HG03108 (cell line): ENCODE results near the gene LSM11.

ENCODE experiments used
- ATAC-seq: cut with Tn5 transposase; IDR thresholded peaks from one replicate; pipeline ENCODE4 v1.9.1; 2021; ENCODE audit warnings: moderate library complexity; ENCODE audit not compliant: unreplicated experiment

The LSM11 gene

DNA sequence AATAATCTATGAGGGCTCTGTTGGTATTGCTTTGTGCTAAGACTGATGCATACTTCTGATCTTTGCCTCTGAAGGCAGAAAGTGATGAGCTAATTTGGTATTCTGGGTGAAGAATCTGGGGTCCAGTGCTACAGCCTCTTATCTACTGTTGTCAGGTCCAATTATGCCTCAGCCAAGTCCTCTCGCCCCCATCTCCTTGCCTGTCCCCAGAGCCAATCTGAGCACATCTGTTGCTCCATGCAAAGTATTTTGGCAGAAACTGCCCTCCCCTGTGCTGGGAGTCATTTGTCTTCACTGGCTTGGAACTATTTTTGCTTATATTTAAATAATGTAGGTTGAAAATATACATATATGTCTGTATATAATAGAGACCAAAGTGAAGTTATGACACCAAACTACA, 23.4 kb downstream of the LSM11 start:
- ATAC-seq, result no peak

DNA sequence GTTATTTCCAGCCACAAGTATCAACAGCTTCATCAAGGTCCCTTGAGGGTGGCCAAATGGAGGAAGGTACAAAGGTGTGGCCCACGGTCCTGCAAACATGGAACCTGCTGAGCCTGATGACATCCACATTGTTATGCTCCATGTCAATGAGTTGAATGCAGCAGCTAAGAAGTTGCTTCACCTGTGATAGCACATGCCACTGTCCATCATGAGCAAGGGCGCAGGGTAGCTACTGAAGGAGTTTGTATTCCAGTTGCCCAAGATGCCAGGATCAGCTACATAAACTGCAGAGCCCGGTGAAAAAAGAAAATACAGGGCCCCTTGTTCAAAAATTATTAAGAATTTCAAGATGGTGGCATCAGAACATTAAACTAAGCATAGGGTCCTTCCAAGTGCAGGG, 24.2 kb downstream of the LSM11 start:
- ATAC-seq, result no peak

DNA sequence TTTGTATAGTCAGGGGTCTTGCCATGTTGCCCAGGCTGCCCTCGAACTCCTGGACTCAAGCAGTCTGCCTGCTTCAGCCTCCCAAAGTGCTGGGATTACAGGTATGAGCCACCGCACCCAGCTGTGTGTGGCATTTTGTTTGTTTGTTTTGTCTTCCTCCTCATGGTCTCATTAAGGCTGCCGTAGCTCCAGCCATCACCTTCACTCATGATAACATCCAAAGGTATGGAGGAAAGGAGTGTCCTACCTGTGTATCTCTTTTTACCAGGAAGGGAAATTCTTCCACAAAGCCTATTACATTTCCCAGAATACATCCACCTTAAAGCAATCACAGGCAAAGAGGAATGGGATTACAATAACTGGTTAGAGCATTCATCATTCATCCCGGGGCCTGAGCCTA, 27.2 kb downstream of the LSM11 start:
- ATAC-seq, result no peak

DNA sequence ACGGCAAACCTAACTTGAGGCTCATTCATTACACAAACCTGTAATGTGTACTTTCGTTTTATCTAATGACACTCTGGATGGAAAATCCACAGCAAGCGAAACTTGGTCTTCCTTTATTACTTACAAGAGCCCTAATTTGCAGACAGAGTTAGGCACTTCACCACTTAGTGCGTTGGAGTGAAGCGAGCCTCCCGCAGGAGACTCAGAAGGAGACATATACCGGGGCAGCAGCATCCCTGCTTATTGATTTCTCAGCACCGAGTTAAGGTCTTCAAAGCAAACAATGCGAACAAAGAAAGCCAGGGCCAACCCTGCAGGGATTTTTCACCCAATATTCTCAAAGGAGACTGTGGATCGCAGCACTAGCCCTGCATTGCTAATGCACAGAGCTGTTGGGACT, 28.6 kb downstream of the LSM11 start:
- ATAC-seq, result no peak

DNA sequence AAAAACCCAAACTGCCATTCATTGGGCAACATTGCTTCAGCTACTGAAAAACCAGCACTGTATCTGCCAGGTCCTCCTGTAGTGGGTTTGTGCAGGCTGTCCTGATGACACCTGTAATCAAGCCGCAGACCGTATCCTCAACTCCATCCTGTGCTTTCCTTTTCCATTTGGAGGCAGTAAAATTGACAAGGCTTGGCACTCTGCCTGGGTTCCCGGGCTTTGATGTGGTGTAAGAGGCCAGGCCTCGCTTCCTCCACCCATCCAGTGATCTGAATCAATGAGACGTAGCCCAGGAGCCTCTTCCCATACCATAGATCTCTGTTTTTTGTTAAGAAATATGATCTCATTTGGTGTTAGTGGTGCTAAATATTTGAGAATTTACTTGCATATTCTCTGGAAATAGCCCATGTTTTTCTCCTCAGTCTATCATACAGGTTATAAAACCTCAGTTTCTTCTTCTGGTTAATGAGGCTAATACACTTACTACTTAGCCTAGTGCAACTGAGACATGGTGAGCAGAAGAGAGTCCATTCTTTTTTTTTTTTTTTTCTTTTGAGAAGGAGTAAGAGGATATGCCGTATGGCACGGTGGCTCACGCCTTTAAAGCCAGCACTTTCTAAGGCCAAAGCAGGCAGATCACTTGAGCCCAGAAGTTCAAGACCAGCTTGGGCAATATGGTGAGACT, 34.8 kb downstream of the LSM11 start:
- no peak for ATAC-seq

DNA sequence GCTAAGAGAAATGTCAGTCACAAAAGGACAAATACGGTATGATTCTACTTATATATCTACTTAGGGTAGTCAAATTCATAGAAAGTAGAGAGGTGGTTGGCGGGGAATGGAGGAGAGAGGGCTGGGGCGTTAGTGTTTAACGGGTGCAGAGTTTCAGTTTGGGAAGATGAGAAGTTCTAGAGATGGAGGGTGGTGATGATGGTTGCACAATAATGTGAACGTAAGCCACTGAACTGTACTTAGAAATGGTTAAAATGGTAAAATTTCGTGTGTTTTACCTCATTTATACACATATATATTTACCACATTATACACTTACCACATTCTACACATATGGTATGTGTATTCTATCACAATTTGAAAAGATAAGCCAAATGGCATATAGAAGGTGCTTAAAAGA, 35.7 kb downstream of the LSM11 start:
- no peak for ATAC-seq

DNA sequence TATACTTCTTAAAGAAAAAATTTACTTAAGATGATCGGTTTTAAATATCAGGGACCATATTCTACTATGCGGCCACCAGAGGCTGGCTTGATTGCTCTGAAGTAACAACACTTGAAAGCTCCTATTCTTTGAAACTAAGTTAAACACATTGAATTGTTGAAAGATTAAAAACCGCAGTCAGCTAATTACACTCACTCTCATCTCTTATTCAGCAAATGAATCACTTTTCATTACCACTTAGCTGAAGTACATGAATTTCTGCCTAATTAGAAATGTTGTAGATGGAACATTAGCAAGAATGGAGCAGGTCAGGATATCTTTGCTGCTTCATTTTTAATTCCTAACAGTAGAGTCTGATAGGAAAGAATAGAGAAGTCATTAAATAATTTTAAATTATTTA, 42.3 kb downstream of the LSM11 start:
- ATAC-seq, result no peak

DNA sequence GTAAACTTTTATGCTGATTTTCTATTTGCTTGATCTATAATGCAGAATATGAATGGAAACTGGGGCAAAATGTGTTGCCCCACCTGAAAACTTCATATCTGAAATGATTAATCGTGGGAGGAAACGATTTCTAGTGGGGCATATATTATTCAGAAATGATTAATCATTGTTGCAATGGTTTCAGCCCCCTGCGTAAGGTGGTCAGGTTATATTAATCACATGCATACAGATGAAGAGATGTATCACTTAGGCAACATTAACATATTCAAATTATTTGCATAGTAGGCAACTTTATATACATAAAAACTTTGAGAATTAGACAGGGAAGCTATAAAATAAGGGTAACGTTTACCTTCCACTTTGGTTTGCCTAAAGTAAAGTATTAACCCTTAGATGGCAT, 49.8 kb downstream of the LSM11 start:
- ATAC-seq, result no peak

DNA sequence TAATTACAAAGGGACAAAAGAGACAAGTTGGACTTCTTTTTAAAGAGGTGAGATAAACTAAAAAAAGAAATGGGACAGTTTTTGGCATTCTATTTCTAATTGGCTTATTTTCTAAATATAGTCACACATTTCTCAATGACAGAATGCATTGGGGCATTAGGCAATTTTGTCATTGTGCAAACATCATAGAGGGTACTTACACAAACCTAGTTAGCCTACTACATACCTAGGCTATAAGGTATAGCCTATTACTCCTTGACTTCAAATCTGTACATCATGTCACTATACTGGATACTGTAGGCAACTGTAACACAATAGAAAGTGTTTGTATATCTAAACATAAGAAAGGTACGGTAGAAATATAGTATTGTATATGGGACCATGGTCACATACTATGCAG, 56.1 kb downstream of the LSM11 start:
- no peak for ATAC-seq

DNA sequence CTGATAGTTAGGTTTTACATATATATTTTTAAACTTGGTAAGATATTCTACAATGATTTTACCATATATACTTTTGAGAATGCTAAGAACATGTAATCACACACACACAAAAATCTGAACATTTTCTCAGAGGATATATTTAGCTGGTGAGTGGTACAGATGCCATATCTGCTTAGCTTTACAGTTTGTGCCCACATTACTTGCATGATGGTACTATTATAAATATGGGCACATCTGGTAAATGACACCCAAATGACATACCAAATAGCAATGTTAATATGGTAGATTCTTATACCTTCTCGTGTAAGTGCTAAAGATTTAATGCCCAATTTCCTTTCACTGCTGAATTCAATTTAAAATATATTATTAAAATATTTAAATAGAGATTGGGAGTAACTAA, 56.6 kb downstream of the LSM11 start:
- ATAC-seq, result no peak

DNA sequence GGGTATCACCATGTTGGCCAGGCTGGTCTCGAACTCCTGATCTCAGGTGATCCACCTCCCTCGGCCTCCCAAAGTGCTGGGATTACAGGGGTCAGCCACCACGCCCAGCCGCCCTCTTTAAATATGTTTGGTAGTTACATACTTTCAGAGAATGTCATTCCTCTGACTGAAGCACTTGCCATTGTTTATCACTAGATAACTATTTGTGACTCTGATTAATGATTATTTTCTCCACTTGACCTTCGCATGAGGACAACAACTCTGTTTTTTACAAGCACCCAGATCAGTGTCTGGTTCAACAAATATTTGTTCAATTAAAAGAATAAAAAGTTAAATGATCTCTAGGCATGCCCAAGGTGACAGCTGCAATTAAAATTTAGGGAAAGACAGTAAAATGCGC, 59.2 kb downstream of the LSM11 start:
- ATAC-seq, result no peak

DNA sequence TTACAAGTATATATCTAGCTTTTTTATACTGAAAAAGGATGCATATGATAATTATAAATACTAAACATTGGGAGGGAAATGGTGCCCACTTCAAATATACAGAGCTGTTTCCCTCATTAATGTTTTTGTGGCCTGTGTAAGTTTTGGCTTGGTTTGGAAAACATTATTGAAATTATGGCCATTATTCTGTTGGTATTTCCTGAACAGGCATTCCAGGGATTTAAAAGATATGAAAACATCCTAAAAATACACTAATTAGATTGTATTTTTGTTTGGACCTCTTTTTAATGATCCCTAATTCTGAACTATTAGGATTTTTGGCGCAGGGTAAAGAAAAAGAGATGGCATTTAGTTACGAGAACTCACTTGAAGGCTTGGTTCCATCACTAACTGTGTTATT, 64.5 kb downstream of the LSM11 start:
- ATAC-seq, result no peak
